ENCODE data around the gene CCN5.

The CCN5 gene

DNA sequence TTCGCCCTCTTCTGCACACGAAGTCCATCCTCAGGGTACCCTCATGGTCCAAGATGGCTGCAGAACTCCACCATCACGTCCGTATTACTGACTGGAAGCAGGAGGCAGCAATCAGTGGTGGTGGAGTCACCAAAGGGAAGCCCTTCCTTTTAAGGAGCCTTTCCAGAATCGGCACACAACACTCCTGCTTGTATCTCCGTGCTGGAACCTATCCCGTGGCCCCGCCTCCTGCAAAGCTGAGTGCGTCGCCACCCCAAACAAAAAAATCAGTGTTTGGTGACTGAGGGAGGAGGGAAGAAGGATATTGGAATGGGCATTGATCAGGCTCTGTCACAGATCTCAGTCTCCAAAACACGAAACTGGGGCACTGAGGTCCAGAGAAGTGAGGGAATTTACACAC lies 5.8 kb upstream of the CCN5 start:
- H3K9me3 ChIP-seq = no peaks in the 10 kb centered on the region
- H3K4me1 ChIP-seq = peaks cover 11 to 81% (median 36%) of the 10 kb centered on the region in 4 donors
- no peaks in the 10 kb centered on the region for H3K27me3 ChIP-seq
- no peak for TF ChIP-seq CTCF (IDR thresholded peaks at IDR 0.05)
- intact Hi-C loops (cut with DNase I; ENCODE audit: low total_unique reads) = no loop called here
- H3K27ac ChIP-seq = peak overlapping the region in 1 of 2 donors; percentile 87
- peak in 1 of 2 donors; percentile 62 for DNase-seq
- H3K4me3 ChIP-seq = no peak overlapping the region
- H3K36me3 ChIP-seq = no peaks in the 10 kb centered on the region

DNA sequence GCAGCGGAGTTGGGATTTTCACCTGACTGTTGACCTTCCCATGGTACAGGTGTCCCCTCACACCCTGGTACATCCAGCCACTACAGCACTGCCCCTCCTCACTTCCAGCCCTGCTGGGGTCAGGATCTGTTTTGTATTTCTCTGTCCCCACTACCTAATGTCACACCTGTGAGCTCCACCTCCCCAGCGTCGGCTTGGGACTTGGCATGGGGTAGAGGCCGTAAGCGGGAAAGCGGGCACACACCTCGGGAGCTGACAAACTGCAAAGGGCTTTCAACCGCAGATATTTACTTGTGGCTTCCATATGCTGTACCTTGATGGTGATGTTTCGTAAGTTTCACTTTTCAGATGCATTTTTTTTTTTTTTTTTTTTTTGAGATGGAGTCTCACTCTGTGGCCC lies 5.4 kb upstream of the CCN5 start:
- Histone ChIP-seq H3K4me3 (no peak overlapping the region), H3K9me3 (no peaks in the 10 kb centered on the region), H3K27me3 (no peaks in the 10 kb centered on the region), H3K4me1 (peaks cover 11 to 81% (median 35%) of the 10 kb centered on the region in 4 donors), H3K36me3 (no peaks in the 10 kb centered on the region), H3K27ac (peak overlapping the region in 1 of 2 donors; percentile 87)
- DNase-seq = peak in 1 of 2 donors; percentile 61
- TF ChIP-seq CTCF (IDR thresholded peaks at IDR 0.05) = no peak
- intact Hi-C loops (cut with DNase I; ENCODE audit: low total_unique reads) = no loop called here

DNA sequence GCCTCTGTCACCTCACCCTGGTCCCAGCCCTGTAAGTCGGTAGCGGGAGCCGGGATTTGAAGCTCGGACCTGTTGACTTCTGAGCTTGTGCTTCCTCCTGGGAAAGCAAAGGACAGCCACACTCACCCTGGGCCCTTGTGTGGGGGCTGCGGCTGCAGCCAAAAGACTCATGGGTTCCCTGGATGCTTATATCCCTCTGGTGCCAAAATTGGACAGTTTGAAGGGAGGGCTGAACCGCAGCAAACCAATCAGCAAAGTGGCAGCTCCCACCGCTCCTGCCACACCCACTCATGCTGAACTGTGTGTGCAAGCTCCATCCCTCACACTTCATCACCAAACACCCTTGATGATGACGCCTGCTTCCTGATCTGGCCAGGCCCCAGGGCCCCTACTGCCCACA lies 3.9 kb upstream of the CCN5 start:
- no peaks in the 10 kb centered on the region for H3K9me3 ChIP-seq
- peaks cover 5 to 81% (median 38%) of the 10 kb centered on the region in 4 donors for H3K4me1 ChIP-seq
- no peak for TF ChIP-seq CTCF (IDR thresholded peaks at IDR 0.05)
- peak overlapping the region; percentile 87 to 96 for H3K27ac ChIP-seq
- H3K36me3 ChIP-seq = no peaks in the 10 kb centered on the region
- peak in 1 of 2 donors; percentile 68 for DNase-seq
- intact Hi-C loops (cut with DNase I; ENCODE audit: low total_unique reads) = no loop called here
- H3K4me3 ChIP-seq = no peak overlapping the region
- no peaks in the 10 kb centered on the region for H3K27me3 ChIP-seq

- Histone ChIP-seq H3K27ac (peak overlapping the region; percentile 87 to 96), H3K36me3 (peaks cover 0 to 13% (median 0%) of the 10 kb centered on the region in 3 donors), H3K9me3 (no peaks in the 10 kb centered on the region), H3K4me3 (peak overlapping the region; percentile 54), H3K27me3 (no peaks in the 10 kb centered on the region), H3K4me1 (peaks cover 5 to 87% (median 53%) of the 10 kb centered on the region in 4 donors)
- TF ChIP-seq CTCF (IDR thresholded peaks at IDR 0.05) = no peak
- peak; percentile 82 to 91 for DNase-seq
- intact Hi-C loops (cut with DNase I; ENCODE audit: low total_unique reads) = no loop called here
Measured at GRCh38 chr20:44714102-44714700, 968 bp upstream of the CCN5 start.

- Histone ChIP-seq H3K36me3 (peaks cover 0 to 18% (median 0%) of the 10 kb centered on the region in 3 donors), H3K4me1 (peaks cover 5 to 99% (median 67%) of the 10 kb centered on the region in 4 donors), H3K27me3 (no peaks in the 10 kb centered on the region), H3K9me3 (no peaks in the 10 kb centered on the region), H3K27ac (peak overlapping the region; percentile 87 to 96), H3K4me3 (peak overlapping the region; percentile 54)
- intact Hi-C loops (cut with DNase I; ENCODE audit: low total_unique reads) = no loop called here
- no peak for TF ChIP-seq CTCF (IDR thresholded peaks at IDR 0.05)
- no peak for DNase-seq
Measured at GRCh38 chr20:44715499-44716308, 535 bp downstream of the CCN5 start.

All from tibial artery (tissue), 4 donors.